ENCODE results near the gene ILDR1.

The ILDR1 gene

GRCh38 chr3:121975702-121976302 is 46.2 kb downstream of the ILDR1 start:
- H3K79me2 ChIP-seq (ENCODE audit: insufficient read depth, low read length), result no peaks in the 10 kb centered on the region
- H3K36me3 ChIP-seq (ENCODE audit: insufficient read depth, low read length), result no peaks in the 10 kb centered on the region
- peaks cover 2% of the 10 kb centered on the region for H3K9me3 ChIP-seq (ENCODE audit: insufficient read depth, low read length, severe bottlenecking)
- H3K27me3 ChIP-seq (ENCODE audit: insufficient read depth, low read length, poor library complexity), result no peaks in the 10 kb centered on the region
- H3K4me1 ChIP-seq (ENCODE audit: insufficient read depth, low read length), result no peaks in the 10 kb centered on the region
- H3K4me3 ChIP-seq (ENCODE audit: low read depth in 1 of 2, low read length in 2 of 2), result no peak overlapping the region
- no peaks in the 10 kb centered on the region for H4K20me1 ChIP-seq (ENCODE audit: insufficient read depth, low read length)
- ATAC-seq (ENCODE audit: insufficient read depth, low read depth) (no peak), DNase-seq (no peak)
- no peak overlapping the region for H3K27ac ChIP-seq (ENCODE audit: low read length)
- no peak overlapping the region for H3K9ac ChIP-seq (ENCODE audit: low read depth, low read length)
- no peak overlapping the region for H2AFZ ChIP-seq (ENCODE audit: low read depth, low read length)
- H3K4me2 ChIP-seq (ENCODE audit: insufficient read depth, low read length), result no peak overlapping the region
- TF ChIP-seq EZH2 (IDR thresholded peaks at IDR 0.05; ENCODE audit: borderline replicate concordance, low read depth, low read length, severe bottlenecking) (no peak), CTCF (IDR thresholded peaks at IDR 0.05; ENCODE audit: borderline replicate concordance, extremely low read depth, low read length, poor library complexity, severe bottlenecking) (no peak)

GRCh38 chr3:121974601-121975111 is 47.4 kb downstream of the ILDR1 start:
- H3K4me1 ChIP-seq (ENCODE audit: insufficient read depth, low read length), result no peaks in the 10 kb centered on the region
- no peak overlapping the region for H3K27ac ChIP-seq (ENCODE audit: low read length)
- TF ChIP-seq EZH2 (IDR thresholded peaks at IDR 0.05; ENCODE audit: borderline replicate concordance, low read depth, low read length, severe bottlenecking), result no peak
- no peaks in the 10 kb centered on the region for H3K36me3 ChIP-seq (ENCODE audit: insufficient read depth, low read length)
- no peak overlapping the region for H3K9ac ChIP-seq (ENCODE audit: low read depth, low read length)
- DNase-seq (no peak), ATAC-seq (ENCODE audit: insufficient read depth, low read depth) (no peak)
- H3K27me3 ChIP-seq (ENCODE audit: insufficient read depth, low read length, poor library complexity), result no peaks in the 10 kb centered on the region
- no peak overlapping the region for H3K4me3 ChIP-seq (ENCODE audit: low read depth in 1 of 2, low read length in 2 of 2)
- peaks cover 2% of the 10 kb centered on the region for H3K9me3 ChIP-seq (ENCODE audit: insufficient read depth, low read length, severe bottlenecking)
- H2AFZ ChIP-seq (ENCODE audit: low read depth, low read length), result no peak overlapping the region
- no peaks in the 10 kb centered on the region for H3K79me2 ChIP-seq (ENCODE audit: insufficient read depth, low read length)
- H3K4me2 ChIP-seq (ENCODE audit: insufficient read depth, low read length), result no peak overlapping the region
- H4K20me1 ChIP-seq (ENCODE audit: insufficient read depth, low read length), result no peaks in the 10 kb centered on the region

DNA sequence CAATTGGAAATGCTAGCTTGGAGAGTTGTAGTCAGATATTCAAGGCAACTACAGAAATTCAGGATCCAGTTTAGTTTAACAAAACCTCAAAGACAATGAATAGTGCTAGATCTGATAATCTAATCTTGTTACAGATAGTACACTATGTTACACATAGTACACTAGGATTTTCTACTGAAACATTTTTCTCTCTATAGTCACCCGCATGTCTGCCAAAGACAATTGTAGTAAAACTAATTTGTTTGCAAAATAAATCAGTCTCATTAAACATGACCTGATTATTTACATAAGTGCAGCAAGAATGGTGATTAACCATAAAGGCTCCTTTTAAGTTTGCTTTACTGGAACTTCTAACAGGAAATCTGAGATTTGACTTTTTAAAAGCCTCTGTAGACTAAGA is 52.0 kb downstream of the ILDR1 start:
- DNase-seq (no peak), ATAC-seq (ENCODE audit: insufficient read depth, low read depth) (no peak)
- Histone ChIP-seq H3K4me2 (ENCODE audit: insufficient read depth, low read length) (no peak overlapping the region), H3K79me2 (ENCODE audit: insufficient read depth, low read length) (no peaks in the 10 kb centered on the region), H4K20me1 (ENCODE audit: insufficient read depth, low read length) (no peaks in the 10 kb centered on the region), H3K27me3 (ENCODE audit: insufficient read depth, low read length, poor library complexity) (no peaks in the 10 kb centered on the region), H3K36me3 (ENCODE audit: insufficient read depth, low read length) (no peaks in the 10 kb centered on the region), H2AFZ (ENCODE audit: low read depth, low read length) (no peak overlapping the region), H3K4me1 (ENCODE audit: insufficient read depth, low read length) (no peaks in the 10 kb centered on the region), H3K9me3 (ENCODE audit: insufficient read depth, low read length, severe bottlenecking) (peaks cover 2% of the 10 kb centered on the region), H3K9ac (ENCODE audit: low read depth, low read length) (no peak overlapping the region), H3K4me3 (ENCODE audit: low read depth in 1 of 2, low read length in 2 of 2) (no peak overlapping the region), H3K27ac (ENCODE audit: low read length) (no peak overlapping the region)
- TF ChIP-seq EZH2 (IDR thresholded peaks at IDR 0.05; ENCODE audit: borderline replicate concordance, low read depth, low read length, severe bottlenecking), result no peak
- no peak for TF ChIP-seq CTCF (IDR thresholded peaks at IDR 0.05; ENCODE audit: borderline replicate concordance, extremely low read depth, low read length, poor library complexity, severe bottlenecking)

GRCh38 chr3:121969631-121970030 is 52.4 kb downstream of the ILDR1 start:
- no peak overlapping the region for H3K4me3 ChIP-seq (ENCODE audit: low read depth in 1 of 2, low read length in 2 of 2)
- H4K20me1 ChIP-seq (ENCODE audit: insufficient read depth, low read length), result no peaks in the 10 kb centered on the region
- peak; percentile 79 for ATAC-seq (ENCODE audit: insufficient read depth, low read depth)
- H3K9ac ChIP-seq (ENCODE audit: low read depth, low read length), result no peak overlapping the region
- peaks cover under 1% of the 10 kb centered on the region for H3K9me3 ChIP-seq (ENCODE audit: insufficient read depth, low read length, severe bottlenecking)
- no peak overlapping the region for H2AFZ ChIP-seq (ENCODE audit: low read depth, low read length)
- TF ChIP-seq EZH2 (IDR thresholded peaks at IDR 0.05; ENCODE audit: borderline replicate concordance, low read depth, low read length, severe bottlenecking), result no peak
- TF ChIP-seq CTCF (IDR thresholded peaks at IDR 0.05; ENCODE audit: borderline replicate concordance, extremely low read depth, low read length, poor library complexity, severe bottlenecking), result no peak
- H3K4me2 ChIP-seq (ENCODE audit: insufficient read depth, low read length), result no peak overlapping the region
- no peaks in the 10 kb centered on the region for H3K27me3 ChIP-seq (ENCODE audit: insufficient read depth, low read length, poor library complexity)
- H3K27ac ChIP-seq (ENCODE audit: low read length), result no peak overlapping the region
- no peak for DNase-seq
- H3K36me3 ChIP-seq (ENCODE audit: insufficient read depth, low read length), result no peaks in the 10 kb centered on the region
- no peaks in the 10 kb centered on the region for H3K4me1 ChIP-seq (ENCODE audit: insufficient read depth, low read length)
- no peaks in the 10 kb centered on the region for H3K79me2 ChIP-seq (ENCODE audit: insufficient read depth, low read length)
